ENCODE data around the gene GPX2. TPM values are rescaled to one million over a fixed set of nuclear protein-coding genes. Genes with fewer than 3 reads are reported as not detected.
"Not testable (repeated sequence)": the region's sequence is repeated elsewhere in the genome, so short reads cannot be mapped to it uniquely, and the experiment has no call there.

GPX2 gene
- total RNA-seq, 1 experiment from 2014 or later = not detected

- no peaks in the 10 kb centered on the region for H3K9me3 ChIP-seq (replicated peaks)
- H3K27me3 ChIP-seq = no peaks in the 10 kb centered on the region
- no peak for DNase-seq
- no peak overlapping the region for H3K4me3 ChIP-seq
- H3K4me1 ChIP-seq = no peaks in the 10 kb centered on the region
- H3K27ac ChIP-seq = no peak overlapping the region
- no peaks in the 10 kb centered on the region for H3K36me3 ChIP-seq
Measured at GRCh38 chr14:64920465-64920864, 22.1 kb downstream of the GPX2 start.

GRCh38 chr14:64919618-64920017, 22.9 kb downstream of the GPX2 start:
- no peaks in the 10 kb centered on the region for H3K36me3 ChIP-seq
- no peaks in the 10 kb centered on the region for H3K27me3 ChIP-seq
- no peak overlapping the region for H3K4me3 ChIP-seq
- DNase-seq = no peak
- no peak overlapping the region for H3K27ac ChIP-seq
- H3K9me3 ChIP-seq (replicated peaks) = no peaks in the 10 kb centered on the region
- H3K4me1 ChIP-seq = no peaks in the 10 kb centered on the region

GRCh38 chr14:64919215-64919614, 23.3 kb downstream of the GPX2 start:
- H3K36me3 ChIP-seq = no peaks in the 10 kb centered on the region
- H3K4me1 ChIP-seq = no peaks in the 10 kb centered on the region
- H3K27me3 ChIP-seq = no peaks in the 10 kb centered on the region
- no peak for DNase-seq
- H3K9me3 ChIP-seq (replicated peaks) = no peaks in the 10 kb centered on the region
- H3K4me3 ChIP-seq = no peak overlapping the region
- H3K27ac ChIP-seq = no peak overlapping the region

- DNase-seq = no peak
- Histone ChIP-seq H3K9me3 (replicated peaks) (no peaks in the 10 kb centered on the region), H3K27ac (no peak overlapping the region), H3K27me3 (no peaks in the 10 kb centered on the region), H3K4me1 (no peaks in the 10 kb centered on the region), H3K36me3 (no peaks in the 10 kb centered on the region), H3K4me3 (no peak overlapping the region)
Measured at GRCh38 chr14:64918216-64918615, 24.3 kb downstream of the GPX2 start.

- no peaks in the 10 kb centered on the region for H3K4me1 ChIP-seq
- no peaks in the 10 kb centered on the region for H3K36me3 ChIP-seq
- no peak for DNase-seq
- H3K27ac ChIP-seq = no peak overlapping the region
- no peak overlapping the region for H3K4me3 ChIP-seq
- no peaks in the 10 kb centered on the region for H3K27me3 ChIP-seq
- H3K9me3 ChIP-seq (replicated peaks) = no peaks in the 10 kb centered on the region
Measured at GRCh38 chr14:64915797-64916196, 26.7 kb downstream of the GPX2 start.

- no peak for DNase-seq
- H3K4me1 ChIP-seq = no peaks in the 10 kb centered on the region
- no peaks in the 10 kb centered on the region for H3K36me3 ChIP-seq
- H3K27ac ChIP-seq = peak overlapping the region; percentile 86
- H3K9me3 ChIP-seq (replicated peaks) = no peaks in the 10 kb centered on the region
- no peaks in the 10 kb centered on the region for H3K27me3 ChIP-seq
- peak overlapping the region; percentile 97 for H3K4me3 ChIP-seq
Measured at GRCh38 chr14:64915029-64915424, 27.5 kb downstream of the GPX2 start.

- Histone ChIP-seq H3K27me3 (no peaks in the 10 kb centered on the region), H3K4me1 (no peaks in the 10 kb centered on the region), H3K27ac (peak within 1 kb of the TSS; percentile 86), H3K36me3 (no peaks in the 10 kb centered on the region), H3K4me3 (peak within 1 kb of the TSS; percentile 97), H3K9me3 (replicated peaks) (no peaks in the 10 kb centered on the region)
- peak; percentile 97 to 98 for DNase-seq
Measured at GRCh38 chr14:64914237-64915028, 28.1 kb downstream of the GPX2 start, which contains the start of gene CHURC1. TSS of gene CHURC1 (plus strand) at chr14:64914455. CDS start at chr14:64914496, 41 bp downstream.

GRCh38 chr14:64913477-64913876, 29.1 kb downstream of the GPX2 start:
- not testable (repeated sequence) for H3K9me3 ChIP-seq (replicated peaks); H3K4me1 ChIP-seq; H3K27me3 ChIP-seq; H3K27ac ChIP-seq; DNase-seq; H3K36me3 ChIP-seq
- peak overlapping the region; percentile 97 for H3K4me3 ChIP-seq

GRCh38 chr14:64912261-64912660, 30.3 kb downstream of the GPX2 start:
- Histone ChIP-seq H3K4me1 (no peaks in the 10 kb centered on the region), H3K27me3 (0 out of 2 replicates have a peak, but pooled peaks cover 2% of the 10 kb centered on the region), H3K36me3 (no peaks in the 10 kb centered on the region), H3K4me3 (no peak overlapping the region), H3K27ac (no peak overlapping the region), H3K9me3 (replicated peaks) (no peaks in the 10 kb centered on the region)
- no peak for DNase-seq

- peak; percentile 6 to 33 for DNase-seq
Measured at GRCh38 chr14:64910847-64911495, 31.6 kb downstream of the GPX2 start.

GRCh38 chr14:64906022-64906421, 36.5 kb downstream of the GPX2 start:
- Histone ChIP-seq H3K36me3 (no peaks in the 10 kb centered on the region), H3K9me3 (replicated peaks) (no peaks in the 10 kb centered on the region), H3K4me1 (no peaks in the 10 kb centered on the region), H3K27ac (no peak overlapping the region), H3K27me3 (0 out of 2 replicates have a peak, but pooled peaks cover 3% of the 10 kb centered on the region), H3K4me3 (no peak overlapping the region)
- DNase-seq = no peak

More at GRCh38 chr14:64910847-64911495, 31.6 kb downstream of the GPX2 start:
- no peaks in the 10 kb centered on the region for H3K36me3 ChIP-seq
- H3K4me1 ChIP-seq = no peaks in the 10 kb centered on the region
- H3K27ac ChIP-seq = no peak overlapping the region
- H3K27me3 ChIP-seq = 0 out of 2 replicates have a peak, but pooled peaks cover 3% of the 10 kb centered on the region
- no peaks in the 10 kb centered on the region for H3K9me3 ChIP-seq (replicated peaks)
- H3K4me3 ChIP-seq = no peak overlapping the region

GRCh38 chr14:64899958-64900357, 42.6 kb downstream of the GPX2 start:
- Histone ChIP-seq H3K4me1 (no peaks in the 10 kb centered on the region), H3K27me3 (no peaks in the 10 kb centered on the region), H3K36me3 (no peaks in the 10 kb centered on the region), H3K27ac (no peak overlapping the region), H3K4me3 (no peak overlapping the region), H3K9me3 (replicated peaks) (no peaks in the 10 kb centered on the region)
- no peak for DNase-seq

- Histone ChIP-seq H3K27me3 (no peaks in the 10 kb centered on the region), H3K9me3 (replicated peaks) (no peaks in the 10 kb centered on the region), H3K27ac (no peak overlapping the region), H3K4me1 (no peaks in the 10 kb centered on the region), H3K4me3 (no peak overlapping the region), H3K36me3 (no peaks in the 10 kb centered on the region)
- DNase-seq = peak in 1 of 2 experiments; percentile 66
Measured at GRCh38 chr14:64891839-64892375, 50.6 kb downstream of the GPX2 start.

- Histone ChIP-seq H3K9me3 (replicated peaks) (no peaks in the 10 kb centered on the region), H3K27me3 (0 out of 2 replicates have a peak, but pooled peaks cover under 1% of the 10 kb centered on the region), H3K4me3 (no peak overlapping the region), H3K4me1 (no peaks in the 10 kb centered on the region), H3K36me3 (no peaks in the 10 kb centered on the region), H3K27ac (no peak overlapping the region)
- no peak for DNase-seq
Measured at GRCh38 chr14:64891173-64891838, 51.2 kb downstream of the GPX2 start.

GRCh38 chr14:64889352-64889751, 53.2 kb downstream of the GPX2 start:
- no peak for DNase-seq

More at GRCh38 chr14:64889352-64889751, 53.2 kb downstream of the GPX2 start:
- Histone ChIP-seq H3K9me3 (replicated peaks) (no peaks in the 10 kb centered on the region), H3K4me3 (no peak overlapping the region), H3K27me3 (0 out of 2 replicates have a peak, but pooled peaks cover 3% of the 10 kb centered on the region), H3K4me1 (no peaks in the 10 kb centered on the region), H3K36me3 (no peaks in the 10 kb centered on the region), H3K27ac (no peak overlapping the region)

All from SJCRH30 (cell line).